ENCODE measurements around the gene SLC6A17.

Gene SLC6A17

DNA sequence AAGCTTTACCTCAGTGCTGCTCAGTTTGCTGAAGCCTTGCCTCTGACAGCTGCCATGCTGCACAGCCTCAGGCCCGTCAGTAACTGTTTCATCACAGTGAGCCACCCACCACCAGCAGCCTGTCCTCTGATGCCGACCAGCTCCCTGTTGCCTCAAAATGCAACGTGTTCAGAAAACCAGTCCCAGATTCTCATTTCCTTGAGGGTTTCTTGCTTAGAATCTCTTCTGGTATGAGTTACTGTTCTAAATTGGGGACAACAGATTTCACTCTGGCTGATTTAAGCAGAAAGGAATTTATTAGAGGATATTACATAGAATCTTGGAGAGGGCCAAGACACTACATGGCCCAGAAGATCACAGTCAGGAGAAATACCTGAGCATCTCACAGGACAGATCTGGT, 27.1 kb upstream of the SLC6A17 start:
- Mint-ChIP-seq H3K27ac (no peak overlapping the region), H3K4me1 (ENCODE audit: low read depth) (no peaks in the 10 kb centered on the region), H3K9me3 (peaks cover 23% of the 10 kb centered on the region), H3K4me3 (no peak overlapping the region), H3K27me3 (peaks cover 23% of the 10 kb centered on the region), H3K36me3 (ENCODE audit: low read depth) (no peaks in the 10 kb centered on the region)
- intact Hi-C loops (cut with micrococcal nuclease) = no loop called here

DNA sequence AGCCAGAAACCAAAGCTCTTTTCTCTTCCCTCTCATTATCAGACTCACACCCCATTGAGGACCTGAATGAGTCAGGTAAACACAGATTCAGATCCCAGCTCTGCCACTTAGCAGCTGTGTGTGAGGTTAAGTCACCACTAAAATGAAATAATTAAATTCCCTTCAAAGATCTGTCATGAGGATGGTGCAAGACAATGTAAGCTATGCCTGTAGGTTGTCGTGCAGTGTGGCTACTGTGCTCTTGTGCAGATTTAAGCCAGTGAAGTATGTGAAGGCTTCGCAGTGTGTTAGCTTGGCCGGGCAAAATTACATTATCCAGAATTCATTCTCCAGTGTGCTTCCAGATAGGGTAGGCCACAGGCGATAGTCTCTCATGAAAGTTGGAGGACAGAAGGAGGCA, 24.5 kb upstream of the SLC6A17 start:
- H3K4me1 Mint-ChIP-seq (ENCODE audit: low read depth) = no peaks in the 10 kb centered on the region
- peaks cover 16% of the 10 kb centered on the region for H3K9me3 Mint-ChIP-seq
- no peak overlapping the region for H3K27ac Mint-ChIP-seq
- no peaks in the 10 kb centered on the region for H3K36me3 Mint-ChIP-seq (ENCODE audit: low read depth)
- no peak overlapping the region for H3K4me3 Mint-ChIP-seq
- intact Hi-C loops (cut with micrococcal nuclease) = no loop called here
- H3K27me3 Mint-ChIP-seq = peaks cover 48% of the 10 kb centered on the region

DNA sequence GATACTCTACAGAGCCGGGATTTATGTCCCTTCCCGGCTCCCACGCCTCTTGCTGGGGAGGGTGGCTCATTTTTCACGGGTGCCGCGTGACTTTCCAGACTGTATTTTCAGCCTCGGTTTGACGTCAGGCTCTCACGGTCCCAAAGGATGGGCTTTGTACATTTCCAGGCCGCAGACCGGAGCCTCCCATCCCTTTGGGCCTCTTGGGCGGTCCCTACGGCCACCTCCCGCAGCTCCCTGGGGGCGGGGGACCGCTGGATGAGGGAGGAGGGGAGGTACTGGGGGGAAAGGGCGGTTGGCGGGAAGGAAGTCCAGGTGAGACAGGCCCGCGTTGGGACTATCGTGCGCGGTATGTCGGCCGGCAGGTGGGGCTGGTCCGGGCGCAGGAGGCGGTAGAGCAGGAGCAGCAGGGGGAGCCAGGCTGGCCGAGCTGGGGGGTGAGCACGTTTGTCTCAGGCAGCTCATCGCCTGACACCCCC, 20.1 kb upstream of the SLC6A17 start:
- no peak overlapping the region for H3K27ac Mint-ChIP-seq
- H3K4me1 Mint-ChIP-seq (ENCODE audit: low read depth) = no peaks in the 10 kb centered on the region
- H3K9me3 Mint-ChIP-seq = peaks cover 8% of the 10 kb centered on the region
- no peak overlapping the region for H3K4me3 Mint-ChIP-seq
- peaks cover 54% of the 10 kb centered on the region for H3K27me3 Mint-ChIP-seq
- intact Hi-C loops (cut with micrococcal nuclease) = no loop called here
- H3K36me3 Mint-ChIP-seq (ENCODE audit: low read depth) = no peaks in the 10 kb centered on the region

DNA sequence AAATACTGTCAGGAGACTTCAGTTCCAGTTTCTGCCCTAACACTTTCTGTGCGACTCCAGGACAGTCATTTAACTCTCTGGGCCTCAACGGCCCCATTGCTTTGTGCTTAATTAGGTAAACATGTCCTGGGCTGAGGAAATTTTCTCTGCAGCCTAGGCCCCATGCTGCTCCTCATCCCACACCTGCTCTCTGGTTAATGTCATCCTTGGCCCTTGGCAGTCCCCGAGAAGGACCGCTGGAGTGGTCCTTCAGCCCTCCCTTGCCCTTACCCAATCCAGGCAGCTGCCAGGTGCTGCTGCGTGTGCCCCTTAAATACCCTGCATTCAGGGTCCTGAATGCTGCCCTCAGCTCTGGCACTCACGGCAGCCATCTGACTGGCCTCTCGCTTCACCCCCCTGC, 19.3 kb upstream of the SLC6A17 start:
- Mint-ChIP-seq H3K9me3 (peaks cover 3% of the 10 kb centered on the region), H3K36me3 (ENCODE audit: low read depth) (no peaks in the 10 kb centered on the region), H3K27ac (no peak overlapping the region), H3K4me1 (ENCODE audit: low read depth) (no peaks in the 10 kb centered on the region), H3K4me3 (no peak overlapping the region), H3K27me3 (peaks cover 62% of the 10 kb centered on the region)
- intact Hi-C loops (cut with micrococcal nuclease) = no loop called here

DNA sequence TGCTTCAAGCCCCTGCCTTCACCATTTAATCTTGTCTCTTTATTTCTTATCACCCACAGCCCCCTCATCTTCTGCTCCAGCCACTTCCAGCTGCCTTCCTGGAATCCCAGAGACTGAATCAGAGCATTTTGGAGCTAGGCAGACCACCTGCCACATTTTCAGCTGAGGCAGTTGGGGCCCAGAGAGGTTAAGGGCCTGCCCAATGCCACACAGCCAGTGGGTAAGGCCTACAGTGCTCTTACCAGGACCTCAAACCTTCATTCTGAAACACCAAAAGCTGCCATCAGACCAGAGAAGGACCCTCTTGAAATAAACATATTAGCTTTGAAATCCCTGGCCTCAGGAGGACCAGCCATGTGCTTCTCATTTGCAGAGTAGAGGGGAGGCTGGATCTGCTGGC, 17.6 kb upstream of the SLC6A17 start:
- Mint-ChIP-seq H3K27me3 (peaks cover 75% of the 10 kb centered on the region), H3K4me3 (no peak overlapping the region), H3K9me3 (no peaks in the 10 kb centered on the region), H3K36me3 (ENCODE audit: low read depth) (no peaks in the 10 kb centered on the region), H3K27ac (no peak overlapping the region), H3K4me1 (ENCODE audit: low read depth) (no peaks in the 10 kb centered on the region)
- intact Hi-C loops (cut with micrococcal nuclease) = no loop called here

DNA sequence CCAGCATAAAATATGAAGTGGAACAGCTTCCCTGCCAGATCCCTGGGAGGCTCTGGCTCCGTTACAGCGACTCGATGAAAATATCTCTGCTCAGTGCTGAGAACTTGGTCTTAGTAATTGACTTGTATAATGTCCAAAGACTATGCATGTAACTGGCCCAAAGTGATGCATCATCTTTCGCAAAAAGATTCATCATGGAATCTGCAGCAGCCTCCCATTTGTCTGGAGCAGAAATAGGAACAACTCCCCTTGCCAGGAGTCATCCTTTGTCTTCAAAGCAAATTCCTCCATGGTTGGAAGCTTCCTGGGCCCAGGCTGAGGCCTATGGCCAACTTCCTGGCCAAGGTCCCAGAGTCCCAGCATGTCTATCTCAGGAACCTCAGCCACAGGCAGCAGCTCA, 16.9 kb upstream of the SLC6A17 start:
- Mint-ChIP-seq H3K36me3 (ENCODE audit: low read depth) (no peaks in the 10 kb centered on the region), H3K27ac (no peak overlapping the region), H3K9me3 (no peaks in the 10 kb centered on the region), H3K4me1 (ENCODE audit: low read depth) (no peaks in the 10 kb centered on the region), H3K4me3 (no peak overlapping the region), H3K27me3 (peaks cover 75% of the 10 kb centered on the region)
- intact Hi-C loops (cut with micrococcal nuclease) = no loop called here

DNA sequence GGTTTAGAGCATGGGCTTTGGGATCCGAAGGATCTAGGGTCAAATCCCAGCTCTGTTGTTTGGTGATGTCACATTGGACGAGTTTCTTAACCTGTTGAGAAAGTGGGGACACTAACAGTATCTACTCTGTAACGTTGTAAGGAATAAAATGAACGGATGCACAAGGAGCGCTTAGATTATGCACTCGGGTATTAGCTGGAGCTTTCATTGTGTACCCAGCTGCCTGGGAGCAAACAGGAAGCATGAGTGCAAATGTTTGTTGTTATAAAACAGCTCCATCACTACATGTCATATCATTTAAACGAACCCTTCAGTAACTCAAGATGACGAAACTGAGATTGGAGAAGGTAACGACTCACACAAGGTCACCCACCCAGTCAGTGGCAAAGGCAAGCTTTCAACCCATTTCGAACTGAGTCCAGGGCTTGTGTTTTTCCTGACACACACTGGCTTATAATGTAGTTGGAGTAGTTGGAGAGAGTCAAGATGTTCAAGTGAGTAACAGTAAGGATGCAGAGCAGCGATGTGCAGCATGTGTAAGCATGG, 16.2 kb upstream of the SLC6A17 start:
- Mint-ChIP-seq H3K27ac (no peak overlapping the region), H3K27me3 (peaks cover 70% of the 10 kb centered on the region), H3K9me3 (no peaks in the 10 kb centered on the region), H3K36me3 (ENCODE audit: low read depth) (no peaks in the 10 kb centered on the region), H3K4me3 (no peak overlapping the region), H3K4me1 (ENCODE audit: low read depth) (no peaks in the 10 kb centered on the region)
- intact Hi-C loops (cut with micrococcal nuclease) = no loop called here

DNA sequence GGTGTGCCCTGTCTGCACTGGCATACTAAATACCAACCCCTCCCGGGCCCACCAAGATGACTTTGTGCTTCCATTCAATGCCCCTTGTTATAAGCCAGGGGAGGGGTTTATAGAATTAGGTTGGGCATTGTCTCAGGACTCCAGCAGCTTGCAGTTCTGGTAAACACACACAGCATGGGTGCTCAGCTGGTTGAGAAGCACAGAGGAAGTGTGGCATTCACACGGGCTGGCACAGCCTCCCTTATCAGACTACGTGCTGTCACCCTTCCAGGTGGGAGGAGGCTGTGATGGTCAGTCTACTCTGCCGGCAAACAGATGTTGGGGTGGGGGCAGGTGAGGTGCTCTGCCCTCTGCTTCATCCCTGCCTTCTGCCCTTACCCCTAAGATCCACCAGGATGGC, 15.0 kb upstream of the SLC6A17 start:
- intact Hi-C loops (cut with micrococcal nuclease) = no loop called here
- Mint-ChIP-seq H3K4me3 (no peak overlapping the region), H3K36me3 (ENCODE audit: low read depth) (no peaks in the 10 kb centered on the region), H3K4me1 (ENCODE audit: low read depth) (no peaks in the 10 kb centered on the region), H3K27ac (no peak overlapping the region), H3K9me3 (no peaks in the 10 kb centered on the region), H3K27me3 (peaks cover 64% of the 10 kb centered on the region)

DNA sequence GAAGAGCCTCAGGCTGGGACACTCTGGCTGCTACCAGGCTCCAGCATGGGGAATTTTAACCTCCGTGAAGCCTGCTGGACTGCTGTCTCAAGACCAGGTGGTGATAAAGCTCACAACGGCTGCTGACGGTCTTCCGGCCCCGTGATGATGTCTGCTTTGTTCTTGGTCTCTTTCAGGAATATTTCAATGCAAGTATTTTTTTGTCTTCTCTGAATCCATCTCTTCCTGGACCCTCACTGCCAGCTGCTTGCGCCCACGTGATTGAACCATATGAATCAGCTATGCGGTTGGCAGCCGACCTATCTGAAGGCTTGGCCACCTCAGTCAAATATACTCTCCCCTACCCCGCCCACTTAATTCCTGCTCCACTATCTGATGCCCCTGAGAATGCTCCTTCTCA, 14.6 kb upstream of the SLC6A17 start:
- Mint-ChIP-seq H3K36me3 (ENCODE audit: low read depth) (no peaks in the 10 kb centered on the region), H3K4me3 (no peak overlapping the region), H3K27ac (no peak overlapping the region), H3K4me1 (ENCODE audit: low read depth) (no peaks in the 10 kb centered on the region), H3K9me3 (no peaks in the 10 kb centered on the region), H3K27me3 (peaks cover 61% of the 10 kb centered on the region)
- intact Hi-C loops (cut with micrococcal nuclease) = no loop called here

DNA sequence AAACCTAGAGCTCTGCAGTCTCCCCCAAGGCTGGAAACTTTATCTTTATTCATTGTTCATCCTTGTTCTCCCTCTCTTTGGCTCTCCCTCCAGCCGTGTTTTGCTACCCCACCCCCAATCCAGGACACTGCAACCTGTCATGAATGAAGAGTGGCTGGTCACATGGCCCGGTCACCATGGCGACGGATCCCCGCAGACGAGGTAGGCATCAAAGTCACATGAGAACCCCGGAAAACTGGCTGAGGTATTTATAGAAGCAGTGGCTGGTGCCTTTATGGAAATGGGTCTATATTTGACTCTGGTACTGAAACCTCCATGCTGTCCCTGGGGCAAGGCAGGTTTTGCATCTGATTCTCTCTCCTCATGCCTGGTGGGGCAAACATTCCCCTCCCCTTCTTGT, 13.4 kb upstream of the SLC6A17 start:
- no peak overlapping the region for H3K4me3 Mint-ChIP-seq
- H3K27ac Mint-ChIP-seq = no peak overlapping the region
- H3K27me3 Mint-ChIP-seq = peaks cover 58% of the 10 kb centered on the region

DNA sequence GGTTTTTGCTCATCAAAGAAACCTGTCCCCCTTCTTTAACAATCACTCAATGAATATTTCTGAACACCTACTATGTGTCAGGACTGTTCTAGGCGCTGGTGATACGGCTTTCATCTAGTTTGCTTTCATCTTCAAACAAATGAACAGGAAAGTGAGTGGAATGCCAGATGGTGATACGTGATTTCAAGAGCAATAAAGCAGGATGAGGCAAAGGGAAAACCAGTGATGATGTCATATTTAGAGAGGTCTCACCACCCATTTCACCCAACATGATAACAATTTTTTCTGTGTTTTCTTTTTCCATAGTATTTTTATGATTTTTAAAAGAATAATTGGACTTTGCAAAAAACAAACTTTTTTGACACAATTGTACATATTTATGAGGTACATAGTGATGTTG, 11.3 kb upstream of the SLC6A17 start:
- H3K36me3 Mint-ChIP-seq (ENCODE audit: low read depth) = no peaks in the 10 kb centered on the region
- no peaks in the 10 kb centered on the region for H3K4me1 Mint-ChIP-seq (ENCODE audit: low read depth)
- no peak overlapping the region for H3K4me3 Mint-ChIP-seq
- peaks cover 52% of the 10 kb centered on the region for H3K27me3 Mint-ChIP-seq
- intact Hi-C loops (cut with micrococcal nuclease) = no loop called here
- no peak overlapping the region for H3K27ac Mint-ChIP-seq
- no peaks in the 10 kb centered on the region for H3K9me3 Mint-ChIP-seq

More for the DNA sequence above, 13.4 kb upstream of the SLC6A17 start:
- Mint-ChIP-seq H3K9me3 (no peaks in the 10 kb centered on the region), H3K36me3 (ENCODE audit: low read depth) (no peaks in the 10 kb centered on the region), H3K4me1 (ENCODE audit: low read depth) (no peaks in the 10 kb centered on the region)
- intact Hi-C loops (cut with micrococcal nuclease) = no loop called here

DNA sequence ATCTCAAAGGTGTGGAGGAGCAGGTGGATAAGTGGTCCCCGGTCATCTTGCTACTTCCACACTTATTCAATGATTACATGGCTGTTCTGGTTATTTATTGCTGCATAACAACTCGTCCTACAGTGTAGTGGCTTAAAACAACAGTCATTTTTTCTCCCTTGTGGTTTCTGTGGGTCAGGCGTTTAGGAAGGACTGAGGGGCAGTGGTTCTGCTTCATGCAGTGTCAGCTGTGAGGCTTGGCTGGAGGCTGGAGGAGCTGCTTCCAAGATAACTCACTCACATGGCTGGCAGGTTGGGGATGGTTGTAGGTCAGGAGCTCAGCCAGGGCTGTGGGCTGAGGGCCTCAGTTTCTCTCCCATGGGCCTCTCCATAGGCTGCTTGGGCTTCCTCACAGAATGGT, 5.9 kb upstream of the SLC6A17 start:
- intact Hi-C loops (cut with micrococcal nuclease) = no loop called here
- Mint-ChIP-seq H3K9me3 (no peaks in the 10 kb centered on the region), H3K27me3 (peaks cover 26% of the 10 kb centered on the region), H3K27ac (no peak overlapping the region), H3K36me3 (ENCODE audit: low read depth) (no peaks in the 10 kb centered on the region), H3K4me3 (no peak overlapping the region), H3K4me1 (ENCODE audit: low read depth) (no peaks in the 10 kb centered on the region)

DNA sequence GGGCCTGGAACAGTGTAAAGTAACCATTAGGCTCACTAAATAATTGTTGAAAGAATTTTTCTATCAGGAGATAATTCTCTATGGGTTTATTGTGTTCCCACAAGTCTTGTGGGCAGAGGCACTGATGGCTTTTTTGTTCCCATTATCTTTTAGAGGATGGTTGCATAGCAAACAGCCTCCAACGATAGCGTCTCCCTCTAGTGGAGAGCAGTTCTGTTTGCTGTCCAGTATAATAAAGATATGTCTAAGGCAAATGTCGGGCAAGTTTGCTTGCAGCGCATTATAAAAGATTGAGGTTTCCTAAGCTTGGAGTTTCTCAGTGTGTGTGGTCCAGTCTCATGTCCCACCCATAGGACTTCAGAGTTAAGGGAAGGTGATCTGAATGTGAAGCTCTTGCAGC, 1.3 kb upstream of the SLC6A17 start:
- intact Hi-C loops (cut with micrococcal nuclease) = no loop called here
- H3K4me1 Mint-ChIP-seq (ENCODE audit: low read depth) = no peaks in the 10 kb centered on the region
- no peak overlapping the region for H3K27ac Mint-ChIP-seq
- H3K9me3 Mint-ChIP-seq = no peaks in the 10 kb centered on the region
- peaks cover 46% of the 10 kb centered on the region for H3K27me3 Mint-ChIP-seq
- no peaks in the 10 kb centered on the region for H3K36me3 Mint-ChIP-seq (ENCODE audit: low read depth)
- H3K4me3 Mint-ChIP-seq = no peak overlapping the region

DNA sequence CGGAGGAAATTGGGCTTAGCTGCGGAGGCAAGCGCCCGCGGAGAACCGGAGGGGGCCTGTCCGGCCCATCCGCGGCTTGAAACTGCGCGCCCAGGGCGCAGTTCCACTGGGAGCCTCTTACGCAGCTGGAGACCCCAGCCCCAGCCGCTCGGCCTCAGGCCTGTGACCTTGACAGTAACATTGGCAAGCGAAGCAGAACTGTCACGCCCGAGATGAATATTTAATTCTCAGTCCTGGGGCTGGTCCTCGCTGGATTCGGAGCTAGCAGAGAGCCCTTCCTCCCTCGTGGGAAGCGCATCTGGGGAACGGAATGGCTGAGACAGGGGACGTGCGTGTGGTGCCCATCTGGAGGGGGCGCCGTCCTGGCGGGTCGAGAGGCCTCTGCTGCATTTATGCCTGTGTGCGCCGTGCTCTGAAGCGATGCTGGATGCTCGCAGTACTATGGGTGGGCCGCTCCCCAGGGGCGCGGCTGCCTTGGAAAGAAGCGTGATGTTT, 928 bp downstream of the SLC6A17 start:
- Mint-ChIP-seq H3K4me3 (no peak overlapping the region), H3K27ac (no peak overlapping the region), H3K4me1 (ENCODE audit: low read depth) (no peaks in the 10 kb centered on the region), H3K9me3 (no peaks in the 10 kb centered on the region), H3K27me3 (peaks cover 53% of the 10 kb centered on the region), H3K36me3 (ENCODE audit: low read depth) (no peaks in the 10 kb centered on the region)
- intact Hi-C loops (cut with micrococcal nuclease) = no loop called here

DNA sequence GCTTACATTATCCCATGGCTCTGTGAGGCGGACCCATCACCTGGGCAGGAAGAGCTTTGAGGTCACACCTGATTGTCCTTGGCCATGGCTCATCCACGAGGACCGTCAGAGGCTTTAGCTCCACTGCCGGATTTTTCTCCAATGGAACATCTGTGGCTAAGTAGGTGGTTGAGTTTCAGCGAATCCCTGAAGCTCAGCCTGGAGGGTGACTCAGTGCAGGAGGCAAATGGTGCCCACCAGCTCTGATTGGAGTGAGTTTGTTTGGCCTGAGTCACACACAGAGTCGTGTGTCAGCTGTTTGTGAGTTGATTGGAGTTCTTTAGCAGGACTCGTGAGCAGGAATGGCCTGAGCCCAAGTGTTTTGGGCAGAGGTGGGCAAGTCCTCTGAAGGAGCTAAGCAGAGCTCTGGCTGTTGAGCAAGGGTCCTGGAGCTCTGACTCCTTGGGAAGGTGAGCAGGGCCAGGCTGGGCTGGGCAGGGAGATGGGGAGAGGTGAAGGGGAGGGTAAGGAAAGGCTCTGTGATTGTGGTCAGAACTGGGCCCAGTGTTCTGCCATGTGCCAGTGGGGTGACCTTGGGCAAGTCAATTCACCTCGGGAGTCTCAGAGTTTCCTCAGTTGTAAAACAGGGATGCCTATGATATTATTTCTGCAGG, 2.0 kb downstream of the SLC6A17 start:
- Mint-ChIP-seq H3K36me3 (ENCODE audit: low read depth) (no peaks in the 10 kb centered on the region), H3K27me3 (peaks cover 57% of the 10 kb centered on the region), H3K4me3 (no peak overlapping the region), H3K27ac (no peak overlapping the region), H3K9me3 (no peaks in the 10 kb centered on the region), H3K4me1 (ENCODE audit: low read depth) (no peaks in the 10 kb centered on the region)
- intact Hi-C loops (cut with micrococcal nuclease) = no loop called here
